DMS79 (cell line): Measurements from ENCODE around the gene SIMC1.

ENCODE experiments used
- DNase-seq: peaks from one replicate; lab custom pipeline; 2025; lab: John Stamatoyannopoulos, UW

Gene SIMC1

GRCh38 chr5:176364765-176365350 is 126.6 kb downstream of the SIMC1 start:
- DNase-seq, result no peak

GRCh38 chr5:176365351-176366231 is 127.4 kb downstream of the SIMC1 start, which contains the start of gene ARL10:
Gene ARL10 (plus strand): TSS chr5:176365487. CDS start chr5:176365564, 77 bp downstream.
- no peak for DNase-seq

- DNase-seq, result no peak
Measured at GRCh38 chr5:176366232-176366894, 128.1 kb downstream of the SIMC1 start.

- no peak for DNase-seq
Measured at GRCh38 chr5:176368726-176369125, 130.5 kb downstream of the SIMC1 start.

- no peak for DNase-seq
Measured at GRCh38 chr5:176369934-176370711, 131.9 kb downstream of the SIMC1 start.

- no peak for DNase-seq
Measured at GRCh38 chr5:176371621-176372539, 133.7 kb downstream of the SIMC1 start.

GRCh38 chr5:176373100-176373818 is 135.0 kb downstream of the SIMC1 start:
- DNase-seq, result no peak

- no peak for DNase-seq
Measured at GRCh38 chr5:176379881-176380280, 141.7 kb downstream of the SIMC1 start.

GRCh38 chr5:176381423-176381822 is 143.2 kb downstream of the SIMC1 start:
- no peak for DNase-seq

- no peak for DNase-seq
Measured at GRCh38 chr5:176381979-176382378, 143.8 kb downstream of the SIMC1 start.

GRCh38 chr5:176382721-176383120 is 144.5 kb downstream of the SIMC1 start:
- DNase-seq, result no peak

- DNase-seq, result no peak
Measured at GRCh38 chr5:176383248-176383905, 145.2 kb downstream of the SIMC1 start.

GRCh38 chr5:176383961-176384360 is 145.7 kb downstream of the SIMC1 start:
- no peak for DNase-seq

GRCh38 chr5:176384366-176384930 is 146.2 kb downstream of the SIMC1 start:
- no peak for DNase-seq

- DNase-seq, result no peak
Measured at GRCh38 chr5:176384991-176385390, 146.8 kb downstream of the SIMC1 start.

GRCh38 chr5:176386491-176386890 is 148.3 kb downstream of the SIMC1 start:
- DNase-seq, result no peak

- no peak for DNase-seq
Measured at GRCh38 chr5:176387384-176387925, 149.2 kb downstream of the SIMC1 start.

- no peak for DNase-seq
Measured at GRCh38 chr5:176388003-176388443, 149.8 kb downstream of the SIMC1 start.
